ENCODE results near the gene KIAA1755. TPM values are rescaled to one million over a fixed set of nuclear protein-coding genes. Genes with fewer than 3 reads are reported as not detected.

Gene KIAA1755
- total RNA-seq, 6 experiments from 2014 or later = 0.06 to 2.7 (median 1.5) TPM

DNA sequence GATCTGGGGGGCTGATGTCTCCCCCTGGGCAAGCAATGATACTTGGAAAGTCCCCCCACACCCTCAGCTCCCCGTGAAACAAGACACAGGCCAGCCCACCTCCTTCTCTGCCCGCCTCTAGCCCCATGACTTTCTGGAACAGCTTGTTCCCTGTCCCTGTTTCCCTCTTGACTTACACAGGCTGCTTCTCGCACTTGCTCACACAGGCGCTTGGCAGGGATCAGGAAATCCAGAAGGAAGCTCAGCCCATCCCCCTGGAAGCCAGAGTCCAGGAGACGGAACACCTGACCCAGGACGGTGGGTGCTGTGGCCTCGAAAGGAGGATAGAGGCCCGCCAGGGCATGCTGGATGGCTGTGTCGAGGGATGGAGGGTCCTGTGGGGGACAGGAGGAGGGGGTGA, 14.8 kb downstream of the KIAA1755 start:
- DNase-seq (no peak), ATAC-seq (peak in 2 of 4 donors; percentile 9 to 34)
- intact Hi-C loops (cut with DNase I) = no loop called here
- H3K4me3 ChIP-seq = no peak overlapping the region
- H3K27ac ChIP-seq = no peak overlapping the region
- 50% methylated on average over 2 of the region's 9 CpGs for WGBS (ENCODE audit: insufficient coverage, low coverage, low lambda C conversion rate, missing lambda C conversion rate)
- H3K9me3 ChIP-seq = peaks cover 0 to 4% (median 2%) of the 10 kb centered on the region in 4 donors
- peaks cover 0 to 25% (median 3%) of the 10 kb centered on the region in 4 donors for H3K4me1 ChIP-seq
- TF ChIP-seq POLR2A (IDR thresholded peaks at IDR 0.05) = no peak
- TF ChIP-seq, protein P1, sequence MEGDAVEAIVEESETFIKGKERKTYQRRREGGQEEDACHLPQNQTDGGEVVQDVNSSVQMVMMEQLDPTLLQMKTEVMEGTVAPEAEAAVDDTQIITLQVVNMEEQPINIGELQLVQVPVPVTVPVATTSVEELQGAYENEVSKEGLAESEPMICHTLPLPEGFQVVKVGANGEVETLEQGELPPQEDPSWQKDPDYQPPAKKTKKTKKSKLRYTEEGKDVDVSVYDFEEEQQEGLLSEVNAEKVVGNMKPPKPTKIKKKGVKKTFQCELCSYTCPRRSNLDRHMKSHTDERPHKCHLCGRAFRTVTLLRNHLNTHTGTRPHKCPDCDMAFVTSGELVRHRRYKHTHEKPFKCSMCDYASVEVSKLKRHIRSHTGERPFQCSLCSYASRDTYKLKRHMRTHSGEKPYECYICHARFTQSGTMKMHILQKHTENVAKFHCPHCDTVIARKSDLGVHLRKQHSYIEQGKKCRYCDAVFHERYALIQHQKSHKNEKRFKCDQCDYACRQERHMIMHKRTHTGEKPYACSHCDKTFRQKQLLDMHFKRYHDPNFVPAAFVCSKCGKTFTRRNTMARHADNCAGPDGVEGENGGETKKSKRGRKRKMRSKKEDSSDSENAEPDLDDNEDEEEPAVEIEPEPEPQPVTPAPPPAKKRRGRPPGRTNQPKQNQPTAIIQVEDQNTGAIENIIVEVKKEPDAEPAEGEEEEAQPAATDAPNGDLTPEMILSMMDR (IDR thresholded peaks at IDR 0.05) = no peak
- H3K36me3 ChIP-seq = no peaks in the 10 kb centered on the region
- no peaks in the 10 kb centered on the region for H3K27me3 ChIP-seq

DNA sequence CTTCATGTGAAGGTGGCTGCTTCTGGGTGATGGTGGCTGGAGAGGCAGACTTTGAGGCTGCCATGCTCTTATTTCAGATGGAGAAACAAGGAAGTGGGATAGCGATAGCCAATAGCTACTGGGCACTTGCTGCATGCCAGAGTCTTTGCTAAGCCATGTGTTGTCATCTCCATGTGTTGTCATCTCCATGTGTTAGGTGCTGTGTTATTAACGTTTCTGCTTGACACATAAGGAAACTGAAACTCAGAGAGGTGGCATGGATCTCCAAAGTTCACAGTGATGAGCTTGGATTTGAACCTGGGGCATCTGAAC, 16.9 kb downstream of the KIAA1755 start:
- Histone ChIP-seq H3K27me3 (no peaks in the 10 kb centered on the region), H3K27ac (no peak overlapping the region), H3K9me3 (peaks cover 0 to 4% (median 2%) of the 10 kb centered on the region in 4 donors), H3K4me3 (no peak overlapping the region), H3K4me1 (peaks cover 0 to 25% (median 3%) of the 10 kb centered on the region in 4 donors), H3K36me3 (no peaks in the 10 kb centered on the region)
- intact Hi-C loops (cut with DNase I) = no loop called here
- ATAC-seq (no peak), DNase-seq (no peak)
- TF ChIP-seq POLR2A (IDR thresholded peaks at IDR 0.05) = no peak
- TF ChIP-seq, protein P1 (IDR thresholded peaks at IDR 0.05) = no peak
- WGBS (ENCODE audit: insufficient coverage, low coverage, low lambda C conversion rate, missing lambda C conversion rate) = 42% methylated on average over 2 of the region's 2 CpGs

DNA sequence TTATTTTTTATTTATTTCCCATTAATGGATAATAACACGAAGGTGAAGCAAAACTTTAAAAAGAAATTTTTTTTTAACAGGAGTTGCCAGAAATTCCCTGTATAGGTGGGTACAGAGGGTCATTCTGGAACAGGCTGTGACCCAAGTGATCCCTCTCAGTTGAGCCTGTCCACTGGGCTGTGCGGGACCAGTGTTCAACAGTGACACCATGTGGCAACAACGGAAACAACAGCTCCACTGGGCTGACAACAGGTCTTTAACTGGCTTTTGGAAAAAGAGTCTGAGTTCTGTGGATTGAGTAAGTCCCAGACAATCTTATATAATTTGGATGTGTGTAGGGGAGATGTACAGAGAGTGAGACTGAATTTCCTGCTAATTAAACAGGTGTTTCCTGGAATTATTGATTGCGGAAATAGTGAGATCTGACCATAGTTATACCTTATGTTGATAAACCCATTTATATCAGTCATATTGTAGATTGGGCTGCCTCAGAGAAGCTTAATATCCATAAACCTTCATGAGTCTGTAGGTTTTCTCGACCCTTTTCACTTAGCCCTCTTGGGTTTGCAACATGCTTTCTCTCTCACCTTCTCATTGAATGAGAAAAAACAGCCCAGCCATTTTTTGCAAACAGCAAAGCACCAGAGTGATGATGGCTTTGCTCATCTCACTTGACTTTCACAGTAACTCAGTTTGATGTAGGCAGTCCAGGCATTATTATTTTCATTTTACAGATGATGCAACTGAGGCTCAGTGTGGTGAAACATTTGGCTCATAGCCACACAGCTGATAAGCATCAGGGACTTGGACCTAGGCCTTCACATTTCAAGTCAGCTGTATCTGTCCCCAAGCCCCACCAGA, 17.5 kb downstream of the KIAA1755 start:
- intact Hi-C loops (cut with DNase I) = no loop called here
- H3K4me3 ChIP-seq = no peak overlapping the region
- ATAC-seq = no peak
- peaks cover 0 to 25% (median 3%) of the 10 kb centered on the region in 4 donors for H3K4me1 ChIP-seq
- no peak for DNase-seq
- WGBS (ENCODE audit: insufficient coverage, low coverage, low lambda C conversion rate, missing lambda C conversion rate) = 36% methylated on average over 5 of the region's 5 CpGs
- H3K36me3 ChIP-seq = no peaks in the 10 kb centered on the region
- TF ChIP-seq, protein P1 (IDR thresholded peaks at IDR 0.05) = peak in 3 of 4 donors; percentile 12 to 34 (median 20)
- TF ChIP-seq POLR2A (IDR thresholded peaks at IDR 0.05) = no peak
- no peaks in the 10 kb centered on the region for H3K27me3 ChIP-seq
- no peak overlapping the region for H3K27ac ChIP-seq
- H3K9me3 ChIP-seq = peaks cover 0 to 4% (median 2%) of the 10 kb centered on the region in 4 donors

DNA sequence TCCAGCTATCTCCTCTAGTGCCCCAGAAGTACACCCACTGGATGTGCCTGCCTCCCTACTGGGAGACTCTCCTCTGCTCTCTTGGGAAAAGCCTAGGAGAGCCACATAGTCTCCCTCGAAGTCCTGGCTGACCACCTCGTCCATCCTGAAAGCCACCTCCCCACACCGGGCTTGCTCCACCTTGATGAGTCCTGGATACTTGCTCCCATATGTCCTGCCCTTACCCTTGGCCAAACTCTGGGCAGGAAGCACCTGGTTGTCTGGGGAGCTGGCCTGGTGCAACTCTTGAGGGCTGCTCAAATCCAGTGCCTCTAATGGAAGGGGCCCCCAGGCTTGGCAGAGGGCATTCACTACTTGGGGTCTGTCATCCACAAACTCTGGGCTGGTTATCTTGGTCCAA, 19.3 kb downstream of the KIAA1755 start:
- ATAC-seq (no peak), DNase-seq (no peak)
- Histone ChIP-seq H3K4me3 (no peak overlapping the region), H3K4me1 (peaks cover 0 to 13% (median under 1%) of the 10 kb centered on the region in 4 donors), H3K27ac (no peak overlapping the region), H3K27me3 (no peaks in the 10 kb centered on the region), H3K9me3 (peaks cover 0 to 4% (median 2%) of the 10 kb centered on the region in 4 donors), H3K36me3 (no peaks in the 10 kb centered on the region)
- TF ChIP-seq, protein P1 (IDR thresholded peaks at IDR 0.05) = no peak
- TF ChIP-seq POLR2A (IDR thresholded peaks at IDR 0.05) = no peak
- intact Hi-C loops (cut with DNase I) = no loop called here
- WGBS (ENCODE audit: insufficient coverage, low coverage, low lambda C conversion rate, missing lambda C conversion rate) = 87% methylated on average over 3 of the region's 3 CpGs
